ENCODE measurements around the gene MYO18B. TPM values are rescaled to one million over a fixed set of nuclear protein-coding genes. Genes with fewer than 3 reads are reported as not detected.

MYO18B gene
- total and polyA plus RNA-seq, 2 of the 4 experiments (the other 2 are of a cell fraction): under 0.01 TPM; not detected in 1

- in situ Hi-C loops (cut with MboI; ENCODE audit: low sequenced_read_pairs): no loop called here
- Histone ChIP-seq H2BK5ac (ENCODE audit: low read depth, low read length, poor library complexity, severe bottlenecking) (no peak overlapping the region), H3K18ac (ENCODE audit: low read depth, low read length) (no peak overlapping the region), H3K79me1 (ENCODE audit: low read depth in 1 of 2, low read length in 2 of 2) (no peaks in the 10 kb centered on the region), H4K91ac (ENCODE audit: insufficient read depth, low read depth, low read length) (no peak overlapping the region), H3K4ac (ENCODE audit: low read depth, low read length) (no peak overlapping the region), H4K20me1 (ENCODE audit: insufficient read depth, low read length) (no peaks in the 10 kb centered on the region), H2AFZ (replicated peaks; ENCODE audit: low read length, poor library complexity) (no peak overlapping the region), H2BK120ac (ENCODE audit: low read depth, low read length) (no peak overlapping the region), H2BK15ac (ENCODE audit: low read depth, low read length) (no peak overlapping the region), H3K27ac (ENCODE audit: insufficient read depth, low read length) (no peak overlapping the region), H3K27me3 (ENCODE audit: control insufficient read depth, insufficient read depth, low read length) (no peaks in the 10 kb centered on the region), H3K23ac (ENCODE audit: low read depth, low read length) (no peak overlapping the region), H3K36me3 (ENCODE audit: control insufficient read depth, insufficient read depth, low read length) (no peaks in the 10 kb centered on the region), H4K8ac (ENCODE audit: low read depth in 2 of 2, low read length in 2 of 2) (no peak overlapping the region), H3K9me3 (ENCODE audit: control insufficient read depth, insufficient read depth, low read length) (peaks cover 7% of the 10 kb centered on the region), H2AK9ac (replicated peaks; ENCODE audit: low read depth, low read length, poor library complexity) (no peak overlapping the region), H3K56ac (ENCODE audit: extremely low read depth, insufficient read depth, low read length) (no peak overlapping the region), H3K4me2 (ENCODE audit: low read depth, low read length) (no peak overlapping the region), H2BK20ac (ENCODE audit: low read depth, low read length) (no peak overlapping the region), H3K9me1 (ENCODE audit: insufficient read depth, low read length) (no peaks in the 10 kb centered on the region), H3K14ac (replicated peaks; ENCODE audit: low read depth, low read length) (no peak overlapping the region), H3K9ac (ENCODE audit: low read depth, low read length) (no peak overlapping the region), H3K4me1 (ENCODE audit: control insufficient read depth, insufficient read depth, low read length) (no peaks in the 10 kb centered on the region), H3K4me3 (ENCODE audit: insufficient read depth, low read depth, low read length) (no peak overlapping the region), H2AK5ac (ENCODE audit: low read depth, low read length) (no peak overlapping the region), H4K5ac (ENCODE audit: low read depth, low read length) (no peak overlapping the region)
- no peak for ATAC-seq (ENCODE audit: low read depth)
- dilution Hi-C loops (cut with HindIII; ENCODE audit: low sequenced_read_pairs, unreplicated experiment): no loop called here
- BruUV-seq (replicated peaks): no TSS peak
- POLR2A ChIA-PET (ENCODE audit: unreplicated experiment): interaction anchor here (0.6 kb wide), 1 partner anchor 21 kb away, joined by 4 read pairs; no protein-coding TSS in a partner anchor
- no CpG with 5 or more reads among the region's 2 CpGs for WGBS, 2 experiments (ENCODE audit: extremely low coverage in 2 of 2, insufficient read length in 1 of 2)
- intact Hi-C loops (cut with micrococcal nuclease): no loop called here
- no peak for DNase-seq
- no peak for TF ChIP-seq RFX5 (IDR thresholded peaks at IDR 0.05; ENCODE audit: low read depth, low read length)
- TF ChIP-seq FOS (IDR thresholded peaks at IDR 0.05; ENCODE audit: low read depth, low read length): no peak
- no peak for TF ChIP-seq CEBPB (IDR thresholded peaks at IDR 0.05; ENCODE audit: low read depth, low read length)
- TF ChIP-seq RAD21 (IDR thresholded peaks at IDR 0.05; ENCODE audit: low read length): no peak
- TF ChIP-seq ELK1 (IDR thresholded peaks at IDR 0.05; ENCODE audit: borderline replicate concordance, low read depth, low read length): no peak
- no peak for TF ChIP-seq CTCF (conservative IDR thresholded peaks at IDR 0.05; ENCODE audit: low read depth, low read length)
- TF ChIP-seq USF2 (IDR thresholded peaks at IDR 0.05; ENCODE audit: low read depth, low read length): no peak
- TF ChIP-seq RCOR1 (IDR thresholded peaks at IDR 0.05; ENCODE audit: insufficient replicate concordance, low read length): no peak
- no peak for TF ChIP-seq BHLHE40 (IDR thresholded peaks at IDR 0.05; ENCODE audit: low read depth, low read length)
- no peak for TF ChIP-seq NFE2L2 (IDR thresholded peaks at IDR 0.05; ENCODE audit: low read depth, low read length)
- no peak for TF ChIP-seq MAFK (IDR thresholded peaks at IDR 0.05; ENCODE audit: low read depth, low read length)
- TF ChIP-seq POLR2A (IDR thresholded peaks at IDR 0.05; ENCODE audit: low read depth, low read length): no peak
- no peak for TF ChIP-seq CHD1 (IDR thresholded peaks at IDR 0.05; ENCODE audit: low read depth, low read length)
- no peak for TF ChIP-seq MXI1 (IDR thresholded peaks at IDR 0.05; ENCODE audit: borderline replicate concordance, low read depth, low read length)
- TF ChIP-seq SMC3 (IDR thresholded peaks at IDR 0.05; ENCODE audit: low read depth, low read length): no peak
- no peak for TF ChIP-seq MAZ (IDR thresholded peaks at IDR 0.05; ENCODE audit: borderline replicate concordance, low read depth, low read length)
- CTCF ChIA-PET: no interaction called here
These were observed 140.4 kb downstream of the MYO18B start for GRCh38 chr22:25882360-25882759.
